ENCODE results near the gene TYRP1.

Gene TYRP1

GRCh38 chr9:12697719-12698118, 4.5 kb downstream of the TYRP1 start:
- no peak for DNase-seq (ENCODE audit: low spot score)

GRCh38 chr9:12698266-12698665, 5.1 kb downstream of the TYRP1 start:
- DNase-seq (ENCODE audit: low spot score) = no peak

GRCh38 chr9:12698986-12699385, 5.8 kb downstream of the TYRP1 start:
- DNase-seq (ENCODE audit: low spot score) = no peak

GRCh38 chr9:12699529-12699928, 6.3 kb downstream of the TYRP1 start:
- no peak for DNase-seq (ENCODE audit: low spot score)

- no peak for DNase-seq (ENCODE audit: low spot score)
Measured at GRCh38 chr9:12701126-12701525, 7.9 kb downstream of the TYRP1 start.

- peak; percentile 49 for DNase-seq (ENCODE audit: low spot score)
Measured at GRCh38 chr9:12702160-12702758, 9.1 kb downstream of the TYRP1 start.

GRCh38 chr9:12703996-12704395, 10.8 kb downstream of the TYRP1 start:
- no peak for DNase-seq (ENCODE audit: low spot score)

- DNase-seq (ENCODE audit: low spot score) = no peak
Measured at GRCh38 chr9:12705738-12706391, 12.7 kb downstream of the TYRP1 start.

GRCh38 chr9:12708562-12709298, 15.5 kb downstream of the TYRP1 start:
- DNase-seq (ENCODE audit: low spot score) = peak; percentile 6

GRCh38 chr9:12712532-12712931, 19.3 kb downstream of the TYRP1 start:
- DNase-seq (ENCODE audit: low spot score) = no peak

GRCh38 chr9:12715268-12715667, 22.1 kb downstream of the TYRP1 start:
- no peak for DNase-seq (ENCODE audit: low spot score)

GRCh38 chr9:12716823-12717600, 23.8 kb downstream of the TYRP1 start:
- DNase-seq (ENCODE audit: low spot score) = no peak

GRCh38 chr9:12717907-12718306, 24.7 kb downstream of the TYRP1 start:
- DNase-seq (ENCODE audit: low spot score) = no peak

- DNase-seq (ENCODE audit: low spot score) = no peak
Measured at GRCh38 chr9:12718482-12719026, 25.4 kb downstream of the TYRP1 start.

- no peak for DNase-seq (ENCODE audit: low spot score)
Measured at GRCh38 chr9:12719431-12719830, 26.2 kb downstream of the TYRP1 start.

GRCh38 chr9:12720551-12720950, 27.4 kb downstream of the TYRP1 start:
- DNase-seq (ENCODE audit: low spot score) = no peak

- DNase-seq (ENCODE audit: low spot score) = no peak
Measured at GRCh38 chr9:12722131-12722530, 28.9 kb downstream of the TYRP1 start.

GRCh38 chr9:12723409-12724028, 30.3 kb downstream of the TYRP1 start:
- no peak for DNase-seq (ENCODE audit: low spot score)

- no peak for DNase-seq (ENCODE audit: low spot score)
Measured at GRCh38 chr9:12726795-12727194, 33.6 kb downstream of the TYRP1 start.

- no peak for DNase-seq (ENCODE audit: low spot score)
Measured at GRCh38 chr9:12730198-12730597, 37.0 kb downstream of the TYRP1 start.

GRCh38 chr9:12730927-12731326, 37.7 kb downstream of the TYRP1 start:
- DNase-seq (ENCODE audit: low spot score) = no peak

- DNase-seq (ENCODE audit: low spot score) = no peak
Measured at GRCh38 chr9:12732971-12733370, 39.8 kb downstream of the TYRP1 start.

All from AG08396 (cell line).